IMR-90 (cell line): ENCODE results near the gene ST7. TPM values are rescaled to one million over a fixed set of nuclear protein-coding genes. Genes with fewer than 3 reads are reported as not detected.

Experiments
- ATAC-seq: fragments of 200-7000 bp; cut with Tn5 transposase; 2 replicates; pipeline ENCODE4 v1.9.1; 2020; ENCODE audit warnings: low read depth, mild to moderate bottlenecking, moderate library complexity
- BruUV-seq: library from RNA; stranded (reverse); fragments of 400-500 nt; replicated peaks from 2 replicates; lab custom pipeline; 2021; lab: Mats Ljungman, UMichigan
- CTCF ChIA-PET: fragments of 300-600 bp; formaldehyde crosslinking; extraction: SDS; loops from one replicate; lab custom pipeline; 2021; ENCODE audit warnings: antibody characterized with exemption; lab: Yijun Ruan, JAX
- POLR2A ChIA-PET: fragments of 300-600 bp; sonication (Branson Sonifier 250); formaldehyde crosslinking; loops from one replicate; lab custom pipeline; 2022; ENCODE audit warnings: antibody characterized with exemption; ENCODE audit not compliant: unreplicated experiment; lab: Charles Lee
- DNase-seq: peaks from one replicate; pipeline ENCODE4 v3.0.0; 2013
- H2AFZ ChIP-seq: replicated peaks from 2 replicates; pipeline ENCODE3; 2013; ENCODE audit warnings: low read length, mild to moderate bottlenecking; ENCODE audit not compliant: poor library complexity
- H2AK5ac ChIP-seq: 2 replicates; pipeline ENCODE4 v1.6.1; 2013; ENCODE audit warnings: low read depth, low read length, inconsistent platforms
- H2AK9ac ChIP-seq: replicated peaks from 2 replicates; pipeline ENCODE3; 2013; ENCODE audit warnings: mild to moderate bottlenecking, low read depth, low read length, moderate library complexity; ENCODE audit not compliant: poor library complexity
- H2BK120ac ChIP-seq: 2 replicates; pipeline ENCODE4 v1.6.1; 2013; ENCODE audit warnings: low read depth, low read length, inconsistent platforms
- H2BK15ac ChIP-seq: 3 replicates; pipeline ENCODE4 v1.6.1; 2013; ENCODE audit warnings: low read depth, low read length, inconsistent platforms
- H2BK20ac ChIP-seq: 2 replicates; pipeline ENCODE4 v1.6.1; 2013; ENCODE audit warnings: low read depth, mild to moderate bottlenecking, inconsistent platforms, low read length, moderate library complexity
- H2BK5ac ChIP-seq: 2 replicates; pipeline ENCODE4 v1.6.1; 2013; ENCODE audit warnings: mild to moderate bottlenecking, low read depth, low read length, inconsistent platforms; ENCODE audit not compliant: poor library complexity, severe bottlenecking
- H3K14ac ChIP-seq: replicated peaks from 2 replicates; pipeline ENCODE4 v1.6.1; 2013; ENCODE audit warnings: low read depth, low read length, inconsistent platforms
- H3K18ac ChIP-seq: 2 replicates; pipeline ENCODE4 v1.6.1; 2013; ENCODE audit warnings: low read depth, low read length, control low read depth
- H3K23ac ChIP-seq: 2 replicates; pipeline ENCODE4 v1.6.1; 2013; ENCODE audit warnings: low read depth, low read length, inconsistent platforms
- H3K27ac ChIP-seq: 2 replicates; pipeline ENCODE4 v1.5.1; 2013; ENCODE audit warnings: mild to moderate bottlenecking, control low read depth, low read length; ENCODE audit not compliant: insufficient read depth
- H3K27me3 ChIP-seq: 2 replicates; pipeline ENCODE4 v1.6.1; 2013; ENCODE audit warnings: low read length; ENCODE audit not compliant: control insufficient read depth, insufficient read depth
- H3K36me3 ChIP-seq: 2 replicates; pipeline ENCODE4 v1.6.1; 2013; ENCODE audit warnings: low read length, mixed read lengths; ENCODE audit not compliant: control insufficient read depth, insufficient read depth
- H3K4ac ChIP-seq: 2 replicates; pipeline ENCODE4 v1.6.1; 2013; ENCODE audit warnings: low read depth, low read length, inconsistent platforms
- H3K4me1 ChIP-seq: 2 replicates; pipeline ENCODE4 v1.6.1; 2013; ENCODE audit warnings: low read length, mixed read lengths; ENCODE audit not compliant: control insufficient read depth, insufficient read depth
- H3K4me2 ChIP-seq: 2 replicates; pipeline ENCODE4 v1.6.1; 2013; ENCODE audit warnings: low read depth, mild to moderate bottlenecking, control low read depth, low read length, moderate library complexity
- H3K4me3 ChIP-seq: 2 replicates; pipeline ENCODE4 v1.5.1; 2013; ENCODE audit warnings: low read depth, mild to moderate bottlenecking, control low read depth, low read length, moderate library complexity; ENCODE audit not compliant: insufficient read depth
- H3K56ac ChIP-seq: 2 replicates; pipeline ENCODE4 v1.6.1; 2013; ENCODE audit warnings: low read length, inconsistent platforms; ENCODE audit not compliant: insufficient read depth; ENCODE audit errors: extremely low read depth
- H3K79me1 ChIP-seq, 2 experiments: 2 replicates each; pipeline ENCODE4 v1.6.1; 2013; ENCODE audit warnings: low read length in 2 of 2, inconsistent platforms in 1 of 2, low read depth in 1 of 2
- H3K9ac ChIP-seq: 2 replicates; pipeline ENCODE4 v1.6.1; 2013; ENCODE audit warnings: low read depth, low read length, control low read depth
- H3K9me1 ChIP-seq: 2 replicates; pipeline ENCODE4 v1.6.1; 2013; ENCODE audit warnings: low read length, inconsistent platforms; ENCODE audit not compliant: insufficient read depth
- H3K9me3 ChIP-seq: 2 replicates; pipeline ENCODE4 v1.6.1; 2013; ENCODE audit warnings: low read length; ENCODE audit not compliant: control insufficient read depth, insufficient read depth
- H4K20me1 ChIP-seq: 2 replicates; pipeline ENCODE4 v1.6.1; 2013; ENCODE audit warnings: low read length, inconsistent platforms; ENCODE audit not compliant: insufficient read depth
- H4K5ac ChIP-seq: 2 replicates; pipeline ENCODE4 v1.6.1; 2013; ENCODE audit warnings: mild to moderate bottlenecking, low read depth, low read length, control low read depth
- H4K8ac ChIP-seq, 2 experiments: 2 replicates each; pipeline ENCODE4 v1.6.1; 2013; ENCODE audit warnings: low read depth in 2 of 2, low read length in 2 of 2, control low read depth in 1 of 2, inconsistent platforms in 1 of 2
- H4K91ac ChIP-seq: 2 replicates; pipeline ENCODE4 v1.6.1; 2013; ENCODE audit warnings: low read depth, low read length, inconsistent platforms; ENCODE audit not compliant: insufficient read depth
- BHLHE40 ChIP-seq: fragments of 150-350 bp; IDR thresholded peaks from 2 replicates; pipeline ENCODE4 v1.6.1; 2016; ENCODE audit warnings: mild to moderate bottlenecking, low read depth, low read length
- CEBPB ChIP-seq: IDR thresholded peaks from 2 replicates; pipeline ENCODE4 v1.6.1; 2012; ENCODE audit warnings: low read depth, low read length, improper control_type of control experiment
- CHD1 ChIP-seq: IDR thresholded peaks from 2 replicates; pipeline ENCODE4 v1.6.1; 2012; ENCODE audit warnings: low read depth, low read length, improper control_type of control experiment
- FOS ChIP-seq: fragments of 150-350 bp; IDR thresholded peaks from 2 replicates; pipeline ENCODE4 v1.6.1; 2016; ENCODE audit warnings: low read depth, low read length
- MAFK ChIP-seq: IDR thresholded peaks from 2 replicates; pipeline ENCODE4 v1.6.1; 2012; ENCODE audit warnings: low read depth, low read length, improper control_type of control experiment
- MAZ ChIP-seq: IDR thresholded peaks from 2 replicates; pipeline ENCODE4 v1.6.1; 2012; ENCODE audit warnings: low read depth, mild to moderate bottlenecking, low read length, improper control_type of control experiment, moderate library complexity, borderline replicate concordance
- MXI1 ChIP-seq: IDR thresholded peaks from 2 replicates; pipeline ENCODE4 v1.6.1; 2012; ENCODE audit warnings: low read depth, mild to moderate bottlenecking, low read length, moderate library complexity, borderline replicate concordance
- NFE2L2 ChIP-seq: fragments of 150-350 bp; IDR thresholded peaks from 2 replicates; pipeline ENCODE4 v1.6.1; 2016; ENCODE audit warnings: low read depth, mild to moderate bottlenecking, low read length
- POLR2A ChIP-seq: IDR thresholded peaks from 2 replicates; pipeline ENCODE4 v1.6.1; 2012; ENCODE audit warnings: mild to moderate bottlenecking, low read depth, low read length
- RAD21 ChIP-seq: IDR thresholded peaks from 2 replicates; pipeline ENCODE4 v1.6.1; 2012; ENCODE audit warnings: low read length, improper control_type of control experiment
- RCOR1 ChIP-seq: IDR thresholded peaks from 2 replicates; pipeline ENCODE4 v1.6.1; 2012; ENCODE audit warnings: mild to moderate bottlenecking, low read length, improper control_type of control experiment; ENCODE audit not compliant: insufficient replicate concordance
- RFX5 ChIP-seq: IDR thresholded peaks from 2 replicates; pipeline ENCODE4 v1.8.0; 2012; ENCODE audit warnings: low read depth, mild to moderate bottlenecking, low read length, moderate library complexity
- SMC3 ChIP-seq: fragments of 150-350 bp; IDR thresholded peaks from 2 replicates; pipeline ENCODE4 v1.6.1; 2016; ENCODE audit warnings: low read depth, mild to moderate bottlenecking, antibody characterized with exemption, low read length, moderate library complexity
- WGBS, 2 experiments: methylation state at CpG; one replicate each; pipeline versions ENCODE4 v1.1.5 to v1.1.7; 2013; ENCODE audit warnings: missing lambda C conversion rate in 2 of 2; ENCODE audit not compliant: insufficient read length in 1 of 2; ENCODE audit errors: extremely low coverage in 2 of 2; 5-methylcytosine and 5-hydroxymethylcytosine counted together
- dilution Hi-C: fragments of 300-500 bp; cut with HindIII; formaldehyde crosslinking; loops from one replicate; pipeline ENCODE4 v1.14.3; 2018; ENCODE audit warnings: low sequenced_read_pairs; ENCODE audit not compliant: unreplicated experiment
- in situ Hi-C: fragments of 300-500 bp; cut with MboI; formaldehyde crosslinking; loops from 3 replicates; pipeline ENCODE4 v1.14.3; 2019; ENCODE audit warnings: low sequenced_read_pairs, inconsistent platforms, mixed read lengths
- intact Hi-C: fragments of 100-400 bp; cut with micrococcal nuclease; formaldehyde crosslinking; loops from 2 replicates; pipeline ENCODE4 v1.10.0; 2022
- polyA plus RNA-seq, 3 experiments: library from polyadenylated mRNA; depleted of rRNA; stranded (reverse); fragments of >200 nt; gene quantifications; 2 replicates each; pipeline ENCODE4 v1.2.3, GENCODE V29; 2012; ENCODE audit warnings: low replicate concordance in 1 of 3
- total RNA-seq: library from RNA; depleted of rRNA; stranded (reverse); fragments of >200 nt; gene quantifications from 2 replicates; pipeline ENCODE4 v1.2.3, GENCODE V29; 2012
- TF ChIP-seq, protein P1 (sequence below): fragments of 150-350 bp; IDR thresholded peaks from 2 replicates; pipeline ENCODE4 v1.6.1; 2016; ENCODE audit warnings: low read depth, mild to moderate bottlenecking, low read length, moderate library complexity, borderline replicate concordance
- TF ChIP-seq, protein P2 (sequence below): fragments of 150-350 bp; IDR thresholded peaks from 2 replicates; pipeline ENCODE4 v1.6.1; 2017; ENCODE audit warnings: mild to moderate bottlenecking, antibody characterized with exemption, low read length, low read depth
- TF ChIP-seq, protein P3 (sequence below): conservative IDR thresholded peaks from 2 replicates; pipeline ENCODE4 v1.5.1; 2012; ENCODE audit warnings: mild to moderate bottlenecking, low read depth, low read length, improper control_type of control experiment

The ST7 gene
- total and polyA plus RNA-seq, 2 of the 4 experiments (the other 2 are of a cell fraction): 18.6 to 26.0 TPM

DNA sequence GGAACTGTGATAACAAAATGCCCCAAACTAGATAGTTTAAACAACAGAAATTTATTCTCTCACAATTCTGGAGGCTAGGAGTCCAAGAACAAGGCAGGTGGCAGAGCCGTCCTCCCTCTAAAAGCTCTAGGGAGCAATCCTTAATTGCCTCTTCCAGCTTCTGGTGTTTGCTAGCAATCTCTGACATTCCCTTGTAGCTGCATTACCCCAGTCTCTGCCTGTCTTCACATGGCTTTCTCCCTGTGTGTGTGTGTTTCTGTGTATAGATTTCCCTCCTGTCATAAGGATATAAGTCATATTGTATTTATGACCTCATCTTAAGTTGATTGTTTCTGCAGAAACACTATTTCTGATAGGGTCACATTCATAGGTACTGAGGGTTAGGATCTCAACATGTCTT is 192.0 kb downstream of the ST7 start:
- no peak overlapping the region for H3K27ac ChIP-seq
- no peak overlapping the region for H2AFZ ChIP-seq
- H3K9ac ChIP-seq: no peak overlapping the region
- in situ Hi-C loops (no loop called here), dilution Hi-C loops (no loop called here), intact Hi-C loops (no loop called here)
- no peaks in the 10 kb centered on the region for H3K4me1 ChIP-seq
- no peak overlapping the region for H2AK5ac ChIP-seq
- H3K4ac ChIP-seq: no peak overlapping the region
- no peaks in the 10 kb centered on the region for H3K9me3 ChIP-seq
- DNase-seq (no peak), ATAC-seq (no peak)
- no TSS peak for BruUV-seq
- H3K18ac ChIP-seq: no peak overlapping the region
- no peak overlapping the region for H3K4me2 ChIP-seq
- no peak overlapping the region for H3K23ac ChIP-seq
- no CpG with 5 or more reads among the region's 1 CpG for WGBS, 2 experiments
- H2AK9ac ChIP-seq: no peak overlapping the region
- no peak overlapping the region for H4K5ac ChIP-seq
- no peak overlapping the region for H4K8ac ChIP-seq
- H2BK120ac ChIP-seq: no peak overlapping the region
- H3K79me1 ChIP-seq: no peaks in the 10 kb centered on the region; a peak in 1 of 4 replicates
- ChIA-PET POLR2A (no interaction called here), CTCF (interaction anchor here (1.4 kb wide), 1 partner anchor 13 kb away, joined by 8 read pairs; no protein-coding TSS in a partner anchor)
- no peak overlapping the region for H2BK5ac ChIP-seq
- H3K27me3 ChIP-seq: no peaks in the 10 kb centered on the region
- no peak overlapping the region for H3K56ac ChIP-seq
- no peak overlapping the region for H2BK15ac ChIP-seq
- H3K36me3 ChIP-seq: peaks cover 7% of the 10 kb centered on the region; the same call in 1 of the 2 replicates
- H3K9me1 ChIP-seq: no peaks in the 10 kb centered on the region
- TF ChIP-seq MAFK: no peak
- TF ChIP-seq CEBPB: no peak
- TF ChIP-seq FOS: no peak
- no peak for TF ChIP-seq MXI1
- TF ChIP-seq POLR2A: no peak
- no peak for TF ChIP-seq NFE2L2
- TF ChIP-seq, protein P1, sequence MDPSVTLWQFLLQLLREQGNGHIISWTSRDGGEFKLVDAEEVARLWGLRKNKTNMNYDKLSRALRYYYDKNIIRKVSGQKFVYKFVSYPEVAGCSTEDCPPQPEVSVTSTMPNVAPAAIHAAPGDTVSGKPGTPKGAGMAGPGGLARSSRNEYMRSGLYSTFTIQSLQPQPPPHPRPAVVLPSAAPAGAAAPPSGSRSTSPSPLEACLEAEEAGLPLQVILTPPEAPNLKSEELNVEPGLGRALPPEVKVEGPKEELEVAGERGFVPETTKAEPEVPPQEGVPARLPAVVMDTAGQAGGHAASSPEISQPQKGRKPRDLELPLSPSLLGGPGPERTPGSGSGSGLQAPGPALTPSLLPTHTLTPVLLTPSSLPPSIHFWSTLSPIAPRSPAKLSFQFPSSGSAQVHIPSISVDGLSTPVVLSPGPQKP: no peak
- no peak for TF ChIP-seq BHLHE40
- no peak for TF ChIP-seq CHD1
- TF ChIP-seq SMC3: no peak
- TF ChIP-seq, protein P2, sequence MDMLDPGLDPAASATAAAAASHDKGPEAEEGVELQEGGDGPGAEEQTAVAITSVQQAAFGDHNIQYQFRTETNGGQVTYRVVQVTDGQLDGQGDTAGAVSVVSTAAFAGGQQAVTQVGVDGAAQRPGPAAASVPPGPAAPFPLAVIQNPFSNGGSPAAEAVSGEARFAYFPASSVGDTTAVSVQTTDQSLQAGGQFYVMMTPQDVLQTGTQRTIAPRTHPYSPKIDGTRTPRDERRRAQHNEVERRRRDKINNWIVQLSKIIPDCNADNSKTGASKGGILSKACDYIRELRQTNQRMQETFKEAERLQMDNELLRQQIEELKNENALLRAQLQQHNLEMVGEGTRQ: no peak
- TF ChIP-seq RAD21: no peak
- TF ChIP-seq, protein P3, sequence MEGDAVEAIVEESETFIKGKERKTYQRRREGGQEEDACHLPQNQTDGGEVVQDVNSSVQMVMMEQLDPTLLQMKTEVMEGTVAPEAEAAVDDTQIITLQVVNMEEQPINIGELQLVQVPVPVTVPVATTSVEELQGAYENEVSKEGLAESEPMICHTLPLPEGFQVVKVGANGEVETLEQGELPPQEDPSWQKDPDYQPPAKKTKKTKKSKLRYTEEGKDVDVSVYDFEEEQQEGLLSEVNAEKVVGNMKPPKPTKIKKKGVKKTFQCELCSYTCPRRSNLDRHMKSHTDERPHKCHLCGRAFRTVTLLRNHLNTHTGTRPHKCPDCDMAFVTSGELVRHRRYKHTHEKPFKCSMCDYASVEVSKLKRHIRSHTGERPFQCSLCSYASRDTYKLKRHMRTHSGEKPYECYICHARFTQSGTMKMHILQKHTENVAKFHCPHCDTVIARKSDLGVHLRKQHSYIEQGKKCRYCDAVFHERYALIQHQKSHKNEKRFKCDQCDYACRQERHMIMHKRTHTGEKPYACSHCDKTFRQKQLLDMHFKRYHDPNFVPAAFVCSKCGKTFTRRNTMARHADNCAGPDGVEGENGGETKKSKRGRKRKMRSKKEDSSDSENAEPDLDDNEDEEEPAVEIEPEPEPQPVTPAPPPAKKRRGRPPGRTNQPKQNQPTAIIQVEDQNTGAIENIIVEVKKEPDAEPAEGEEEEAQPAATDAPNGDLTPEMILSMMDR: no peak
- no peak for TF ChIP-seq RFX5
- TF ChIP-seq RCOR1: no peak
- no peak for TF ChIP-seq MAZ
- no peak overlapping the region for H4K91ac ChIP-seq
- no peak overlapping the region for H3K14ac ChIP-seq
- H2BK20ac ChIP-seq: no peak overlapping the region
- H4K20me1 ChIP-seq: no peaks in the 10 kb centered on the region
- H3K4me3 ChIP-seq: no peak overlapping the region
